ENCODE data around the gene FAM20B. TPM values are rescaled to one million over a fixed set of nuclear protein-coding genes. Genes with fewer than 3 reads are reported as not detected.
"Not testable (repeated sequence)": the region's sequence is repeated elsewhere in the genome, so short reads cannot be mapped to it uniquely, and the experiment has no call there.

Gene FAM20B
- total and polyA plus RNA-seq, 7 donors, result 7.4 to 51.0 (median 36.3) TPM

DNA sequence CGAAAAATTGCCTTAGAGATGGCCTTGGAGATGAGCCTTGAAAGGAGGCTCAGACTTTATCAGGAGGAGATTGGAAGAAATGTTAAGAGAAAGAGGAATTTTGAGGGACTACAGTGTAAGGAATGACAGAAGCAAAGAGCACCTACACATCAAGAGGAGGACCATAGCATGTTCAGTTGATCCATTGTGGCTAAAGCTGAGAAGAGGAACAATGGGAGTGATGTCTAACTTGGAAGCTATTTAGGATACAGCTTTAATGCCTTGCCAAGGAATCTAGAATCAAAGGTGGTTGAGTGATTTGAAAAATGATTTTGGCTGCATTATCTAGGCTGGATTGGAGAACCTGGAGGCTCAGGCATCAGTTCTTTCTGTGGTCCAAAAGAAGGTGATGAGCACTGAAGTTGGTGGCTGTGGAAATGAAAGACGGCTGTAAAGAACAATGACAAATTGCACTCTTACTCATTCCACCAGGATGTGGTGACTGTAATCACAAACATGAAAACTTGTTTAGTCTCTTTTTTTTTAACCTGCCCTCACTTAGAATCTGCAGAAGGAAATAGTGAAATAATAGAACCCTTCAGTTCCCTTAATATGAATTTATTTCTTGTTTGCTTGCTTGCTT lies 11.3 kb downstream of the FAM20B start:
- Histone ChIP-seq H3K4me3 (no peak overlapping the region), H3K27me3 (no peaks in the 10 kb centered on the region), H3K27ac (peak overlapping the region in 3 of 4 donors; percentile 48 to 63 (median 61)), H3K4me1 (peaks cover 0 to 76% (median 54%) of the 10 kb centered on the region in 4 donors), H3K36me3 (no peaks in the 10 kb centered on the region), H3K9me3 (no peaks in the 10 kb centered on the region)
- WGBS, 2 donors, result 63 to 73% methylated on average over 2 of the region's 2 CpGs
- no peak for TF ChIP-seq EP300 (IDR thresholded peaks at IDR 0.05)
- TF ChIP-seq POLR2AphosphoS5 (IDR thresholded peaks at IDR 0.05), result no peak
- TF ChIP-seq POLR2A (IDR thresholded peaks at IDR 0.05), result no peak
- TF ChIP-seq, protein P1, sequence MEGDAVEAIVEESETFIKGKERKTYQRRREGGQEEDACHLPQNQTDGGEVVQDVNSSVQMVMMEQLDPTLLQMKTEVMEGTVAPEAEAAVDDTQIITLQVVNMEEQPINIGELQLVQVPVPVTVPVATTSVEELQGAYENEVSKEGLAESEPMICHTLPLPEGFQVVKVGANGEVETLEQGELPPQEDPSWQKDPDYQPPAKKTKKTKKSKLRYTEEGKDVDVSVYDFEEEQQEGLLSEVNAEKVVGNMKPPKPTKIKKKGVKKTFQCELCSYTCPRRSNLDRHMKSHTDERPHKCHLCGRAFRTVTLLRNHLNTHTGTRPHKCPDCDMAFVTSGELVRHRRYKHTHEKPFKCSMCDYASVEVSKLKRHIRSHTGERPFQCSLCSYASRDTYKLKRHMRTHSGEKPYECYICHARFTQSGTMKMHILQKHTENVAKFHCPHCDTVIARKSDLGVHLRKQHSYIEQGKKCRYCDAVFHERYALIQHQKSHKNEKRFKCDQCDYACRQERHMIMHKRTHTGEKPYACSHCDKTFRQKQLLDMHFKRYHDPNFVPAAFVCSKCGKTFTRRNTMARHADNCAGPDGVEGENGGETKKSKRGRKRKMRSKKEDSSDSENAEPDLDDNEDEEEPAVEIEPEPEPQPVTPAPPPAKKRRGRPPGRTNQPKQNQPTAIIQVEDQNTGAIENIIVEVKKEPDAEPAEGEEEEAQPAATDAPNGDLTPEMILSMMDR (IDR thresholded peaks at IDR 0.05), result no peak
- intact Hi-C loops (cut with DNase I), result no loop called here
- no peak for DNase-seq

DNA sequence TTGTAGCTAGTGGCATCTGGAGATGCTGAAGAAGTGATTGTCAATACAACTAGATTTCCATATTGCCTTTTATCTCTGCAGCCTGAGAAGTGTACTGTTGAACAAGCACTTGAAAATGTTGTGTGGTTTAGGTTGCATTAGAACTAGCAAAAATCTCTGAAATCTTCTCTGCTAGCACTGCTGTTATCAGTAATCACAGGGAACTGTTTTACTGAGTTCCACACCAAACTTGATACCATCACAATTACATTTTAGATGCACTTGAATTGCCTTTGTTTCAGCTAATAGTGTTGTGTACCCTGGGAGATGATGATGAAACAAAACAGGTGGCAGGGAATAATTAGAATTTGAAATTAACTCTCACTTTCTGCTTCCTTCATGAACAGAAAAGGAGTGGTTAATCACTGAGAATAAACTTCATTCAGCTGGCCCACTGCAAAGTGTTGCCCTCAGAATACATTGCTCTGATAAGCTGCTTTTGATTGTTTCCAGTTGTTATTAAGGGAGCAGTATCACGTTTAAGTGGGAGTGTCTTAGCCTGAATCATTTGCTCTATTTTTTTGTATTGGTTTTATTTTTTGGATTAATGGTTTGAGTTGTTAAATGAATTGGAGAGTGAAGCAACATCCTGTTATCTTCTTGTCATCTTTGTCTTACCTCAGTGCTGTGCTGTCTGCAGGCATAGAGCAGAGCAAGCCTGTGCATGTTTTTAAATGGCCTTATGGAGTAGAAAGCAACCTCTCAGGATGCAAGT lies 13.0 kb downstream of the FAM20B start:
- no peaks in the 10 kb centered on the region for H3K36me3 ChIP-seq
- no peak overlapping the region for H3K27ac ChIP-seq
- H3K9me3 ChIP-seq, result no peaks in the 10 kb centered on the region
- WGBS, 2 donors, result 13 to 38% methylated on average over 1 of the region's 1 CpG
- no peak for DNase-seq
- no peak overlapping the region for H3K4me3 ChIP-seq
- TF ChIP-seq EP300 (IDR thresholded peaks at IDR 0.05), result no peak
- TF ChIP-seq, protein P1 (IDR thresholded peaks at IDR 0.05), result no peak
- no peak for TF ChIP-seq POLR2AphosphoS5 (IDR thresholded peaks at IDR 0.05)
- no peak for TF ChIP-seq POLR2A (IDR thresholded peaks at IDR 0.05)
- H3K27me3 ChIP-seq, result no peaks in the 10 kb centered on the region
- intact Hi-C loops (cut with DNase I), result no loop called here
- peaks cover 0 to 58% (median 44%) of the 10 kb centered on the region in 4 donors for H3K4me1 ChIP-seq

DNA sequence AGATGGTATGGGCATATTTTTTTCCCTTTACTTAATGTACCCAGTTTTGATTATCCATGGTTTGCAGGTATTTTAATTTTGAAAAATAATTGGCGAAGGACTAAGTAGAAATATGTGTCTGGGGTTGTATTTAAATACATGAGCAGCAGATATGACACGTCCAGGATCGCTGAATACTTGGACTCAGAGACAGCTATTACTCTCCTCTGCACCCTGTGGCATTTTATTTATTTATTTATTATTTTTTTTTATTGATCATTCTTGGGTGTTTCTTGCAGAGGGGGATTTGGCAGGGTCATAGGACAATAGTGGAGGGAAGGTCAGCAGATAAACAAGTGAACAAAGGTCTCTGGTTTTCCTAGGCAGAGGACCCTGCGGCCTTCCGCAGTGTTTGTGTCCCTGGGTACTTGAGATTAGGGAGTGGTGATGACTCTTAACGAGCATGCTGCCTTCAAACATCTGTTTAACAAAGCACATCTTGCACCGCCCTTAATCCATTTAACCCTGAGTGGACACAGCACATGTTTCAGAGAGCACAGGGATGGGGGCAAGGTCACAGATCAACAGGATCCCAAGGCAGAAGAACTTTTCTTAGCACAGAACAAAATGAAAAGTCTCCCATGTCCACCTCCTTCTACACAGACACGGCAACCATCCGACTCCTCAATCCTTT lies 13.9 kb downstream of the FAM20B start:
- H3K9me3 ChIP-seq; DNase-seq; intact Hi-C loops (cut with DNase I); H3K27ac ChIP-seq; H3K4me3 ChIP-seq; H3K36me3 ChIP-seq; H3K27me3 ChIP-seq: not testable (repeated sequence)
- H3K4me1 ChIP-seq, result peaks cover 0 to 49% (median 35%) of the 10 kb centered on the region in 4 donors
- WGBS, 2 donors, result 86 to 89% methylated on average over 6 of the region's 9 CpGs

DNA sequence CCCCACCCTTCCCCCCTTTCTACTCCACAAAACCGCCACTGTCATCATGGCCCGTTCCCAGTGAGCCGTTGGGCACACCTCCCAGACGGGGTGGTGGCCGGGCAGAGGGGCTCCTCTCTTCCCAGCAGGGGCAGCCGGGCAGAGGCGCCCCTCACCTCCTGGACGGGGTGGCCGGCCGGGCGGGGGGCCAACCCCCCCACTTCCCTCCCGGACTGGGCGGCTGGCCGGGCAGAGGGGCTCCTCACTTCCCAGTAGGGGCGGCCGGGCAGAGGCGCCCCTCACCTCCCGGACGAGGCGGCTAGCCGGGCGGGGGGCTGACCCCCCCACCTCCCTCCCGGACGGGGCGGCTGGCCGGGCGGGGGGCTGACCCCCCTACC lies 14.5 kb downstream of the FAM20B start:
- H3K9me3 ChIP-seq; H3K27me3 ChIP-seq; intact Hi-C loops (cut with DNase I); H3K36me3 ChIP-seq; H3K4me3 ChIP-seq; DNase-seq; H3K27ac ChIP-seq: not testable (repeated sequence)
- peaks cover 0 to 43% (median 30%) of the 10 kb centered on the region in 4 donors for H3K4me1 ChIP-seq
- WGBS, 2 donors, result 94 to 95% methylated on average over 27 of the region's 27 CpGs

DNA sequence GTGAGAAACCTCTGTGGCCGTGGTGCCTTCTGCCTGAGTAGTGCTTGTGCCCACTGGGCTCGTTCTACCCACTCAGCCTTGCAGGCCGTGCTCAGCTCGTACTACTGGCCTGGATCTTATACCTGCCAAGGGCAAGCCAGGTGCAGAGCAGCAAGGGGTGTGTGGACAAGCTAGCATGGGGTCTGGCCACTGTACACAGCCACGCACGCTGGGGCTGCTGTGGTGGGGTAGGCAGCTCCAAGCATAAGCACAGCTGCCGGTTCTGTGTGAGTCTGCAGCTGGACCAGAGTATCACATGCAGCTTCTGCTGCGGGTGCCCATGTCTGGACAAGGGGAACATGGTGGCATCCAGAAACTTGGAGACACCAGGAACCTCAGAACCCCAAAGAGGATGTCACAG lies 16.4 kb downstream of the FAM20B start:
- TF ChIP-seq, protein P1 (IDR thresholded peaks at IDR 0.05), result no peak
- no peak for TF ChIP-seq POLR2AphosphoS5 (IDR thresholded peaks at IDR 0.05)
- TF ChIP-seq POLR2A (IDR thresholded peaks at IDR 0.05), result no peak
- no peak for TF ChIP-seq EP300 (IDR thresholded peaks at IDR 0.05)
- DNase-seq, result no peak
- Histone ChIP-seq H3K4me3 (no peak overlapping the region), H3K27ac (no peak overlapping the region), H3K36me3 (no peaks in the 10 kb centered on the region), H3K4me1 (peaks cover 0 to 27% (median 19%) of the 10 kb centered on the region in 4 donors), H3K27me3 (no peaks in the 10 kb centered on the region), H3K9me3 (no peaks in the 10 kb centered on the region)
- intact Hi-C loops (cut with DNase I), result no loop called here
- WGBS, 2 donors, result 97 to 98% methylated on average over 8 of the region's 8 CpGs

Data from sigmoid colon (tissue), 7 donors.